Fibroblast of villous mesenchyme (primary cell): Measurements from ENCODE around the gene TBC1D16. TPM values are rescaled to one million over a fixed set of nuclear protein-coding genes. Genes with fewer than 3 reads are reported as not detected.
A peak's percentile ranks its signal among the peaks of the same experiment; 100 is the strongest.

Experiments used
- DNase-seq: peaks from one replicate; pipeline ENCODE4 v3.0.0-alpha.2; 2010; ENCODE audit warnings: low read depth
- H3K4me3 ChIP-seq: 2 replicates; pipeline ENCODE4 v1.5.1; 2011; ENCODE audit warnings: low read depth, mild to moderate bottlenecking, low read length
- CTCF ChIP-seq: IDR thresholded peaks from 2 replicates; pipeline ENCODE4 v1.5.1; 2012; ENCODE audit warnings: low read depth, mild to moderate bottlenecking, low read length; ENCODE audit not compliant: insufficient read depth
- total RNA-seq: library from RNA; depleted of rRNA; stranded (reverse); fragments of >200 nt; gene quantifications from 2 replicates; pipeline ENCODE4 v1.2.3, GENCODE V29; 2012

Gene TBC1D16
- total RNA-seq, 1 donor, result 32.8 TPM

- TF ChIP-seq CTCF, result no peak
- peak; percentile 72 for DNase-seq
- H3K4me3 ChIP-seq, result peak overlapping the region; percentile 46
Measured at GRCh38 chr17:79991924-79992648, 43.6 kb downstream of the TBC1D16 start.

- H3K4me3 ChIP-seq, result peak overlapping the region; percentile 46
- TF ChIP-seq CTCF, result peak; percentile 46
- peak; percentile 81 for DNase-seq
Measured at GRCh38 chr17:79991140-79991923, 44.3 kb downstream of the TBC1D16 start.

GRCh38 chr17:79990704-79991103, 45.0 kb downstream of the TBC1D16 start:
- H3K4me3 ChIP-seq, result no peak overlapping the region
- no peak for DNase-seq
- TF ChIP-seq CTCF, result no peak

- no peak for TF ChIP-seq CTCF
- H3K4me3 ChIP-seq, result no peak overlapping the region
- DNase-seq, result peak; percentile 46
Measured at GRCh38 chr17:79990051-79990592, 45.5 kb downstream of the TBC1D16 start.

GRCh38 chr17:79989106-79989835, 46.4 kb downstream of the TBC1D16 start:
- no peak for DNase-seq

More at GRCh38 chr17:79989106-79989835, 46.4 kb downstream of the TBC1D16 start:
- no peak overlapping the region for H3K4me3 ChIP-seq
- TF ChIP-seq CTCF, result no peak
